ENCODE data around the gene FURIN.
"Not testable (repeated sequence)": the region's sequence is repeated elsewhere in the genome, so short reads cannot be mapped to it uniquely, and the experiment has no call there.

FURIN gene

DNA sequence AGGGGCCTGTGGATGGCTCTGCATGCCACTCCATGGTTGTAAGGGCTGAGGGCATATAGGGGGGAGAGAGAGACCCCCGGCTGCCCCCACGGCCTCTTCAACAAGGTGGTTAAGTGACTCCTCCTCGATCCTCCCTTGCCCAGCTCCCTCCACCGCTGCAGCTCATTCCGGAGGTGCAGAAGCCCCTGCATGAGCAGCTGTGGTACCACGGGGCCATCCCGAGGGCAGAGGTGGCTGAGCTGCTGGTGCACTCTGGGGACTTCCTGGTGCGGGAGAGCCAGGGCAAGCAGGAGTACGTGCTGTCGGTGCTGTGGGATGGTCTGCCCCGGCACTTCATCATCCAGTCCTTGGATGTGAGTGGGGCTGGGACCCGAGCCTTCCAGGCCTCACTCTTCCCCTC is 22.5 kb downstream of the FURIN start:
- Mint-ChIP-seq H3K27ac (no peak overlapping the region), H3K9me3 (no peaks in the 10 kb centered on the region), H3K4me3 (no peak overlapping the region), H3K36me3 (ENCODE audit: low read depth) (peaks cover 4% of the 10 kb centered on the region), H3K4me1 (peaks cover 5% of the 10 kb centered on the region), H3K27me3 (peaks cover 1% of the 10 kb centered on the region)
- ATAC-seq (no peak), DNase-seq (no peak)

DNA sequence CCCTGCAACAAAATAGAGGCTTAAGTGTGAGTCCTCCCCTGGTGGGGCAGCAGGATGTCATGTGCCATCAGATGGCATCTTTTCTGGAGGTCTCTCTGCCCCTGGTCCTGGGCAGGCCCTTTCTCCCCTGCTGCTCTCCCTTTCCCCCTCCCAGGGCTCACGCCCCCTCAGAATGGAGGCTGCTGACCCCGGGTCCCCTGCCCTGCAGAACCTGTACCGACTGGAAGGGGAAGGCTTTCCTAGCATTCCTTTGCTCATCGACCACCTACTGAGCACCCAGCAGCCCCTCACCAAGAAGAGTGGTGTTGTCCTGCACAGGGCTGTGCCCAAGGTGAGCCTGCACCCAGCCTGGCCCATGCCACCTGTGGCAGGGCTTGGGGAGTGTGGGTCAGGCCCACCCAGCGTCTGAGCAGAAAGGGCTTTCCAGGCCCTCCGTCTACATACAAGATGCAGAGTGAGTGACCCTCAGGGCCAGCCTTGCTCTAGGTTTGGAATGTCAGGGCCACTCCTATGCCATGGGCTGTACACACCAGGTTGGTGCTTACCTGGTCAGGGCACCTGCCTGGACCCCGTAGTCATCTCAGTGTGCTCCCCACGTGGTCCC is 23.1 kb downstream of the FURIN start:
- H3K4me1 Mint-ChIP-seq, result no peaks in the 10 kb centered on the region
- ATAC-seq (no peak), DNase-seq (no peak)
- peaks cover 4% of the 10 kb centered on the region for H3K36me3 Mint-ChIP-seq (ENCODE audit: low read depth)
- H3K27me3 Mint-ChIP-seq, result peaks cover 1% of the 10 kb centered on the region
- H3K9me3 Mint-ChIP-seq, result no peaks in the 10 kb centered on the region
- H3K27ac Mint-ChIP-seq, result no peak overlapping the region
- no peak overlapping the region for H3K4me3 Mint-ChIP-seq

DNA sequence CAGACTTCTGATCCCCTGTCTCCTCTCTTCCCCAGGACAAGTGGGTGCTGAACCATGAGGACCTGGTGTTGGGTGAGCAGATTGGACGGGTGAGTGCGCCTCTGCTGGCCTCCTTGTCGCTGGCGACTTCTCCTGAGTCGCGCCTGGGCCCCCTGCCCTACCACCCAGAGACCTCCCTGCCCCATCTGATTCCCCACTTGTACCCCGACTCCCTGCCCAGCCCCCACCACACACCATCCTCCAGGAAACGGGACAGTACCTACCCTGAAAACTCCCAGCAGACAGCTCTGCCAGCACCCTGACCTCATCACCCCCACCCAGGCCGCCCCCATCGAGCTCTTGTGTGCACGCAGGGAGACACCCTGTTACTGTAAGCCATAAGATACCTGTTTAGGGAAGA is 23.6 kb downstream of the FURIN start:
- no peak overlapping the region for H3K4me3 Mint-ChIP-seq
- no peaks in the 10 kb centered on the region for H3K9me3 Mint-ChIP-seq
- H3K4me1 Mint-ChIP-seq, result no peaks in the 10 kb centered on the region
- no peak overlapping the region for H3K27ac Mint-ChIP-seq
- peaks cover 1% of the 10 kb centered on the region for H3K27me3 Mint-ChIP-seq
- peaks cover 4% of the 10 kb centered on the region for H3K36me3 Mint-ChIP-seq (ENCODE audit: low read depth)
- DNase-seq, result no peak
- ATAC-seq, result no peak

DNA sequence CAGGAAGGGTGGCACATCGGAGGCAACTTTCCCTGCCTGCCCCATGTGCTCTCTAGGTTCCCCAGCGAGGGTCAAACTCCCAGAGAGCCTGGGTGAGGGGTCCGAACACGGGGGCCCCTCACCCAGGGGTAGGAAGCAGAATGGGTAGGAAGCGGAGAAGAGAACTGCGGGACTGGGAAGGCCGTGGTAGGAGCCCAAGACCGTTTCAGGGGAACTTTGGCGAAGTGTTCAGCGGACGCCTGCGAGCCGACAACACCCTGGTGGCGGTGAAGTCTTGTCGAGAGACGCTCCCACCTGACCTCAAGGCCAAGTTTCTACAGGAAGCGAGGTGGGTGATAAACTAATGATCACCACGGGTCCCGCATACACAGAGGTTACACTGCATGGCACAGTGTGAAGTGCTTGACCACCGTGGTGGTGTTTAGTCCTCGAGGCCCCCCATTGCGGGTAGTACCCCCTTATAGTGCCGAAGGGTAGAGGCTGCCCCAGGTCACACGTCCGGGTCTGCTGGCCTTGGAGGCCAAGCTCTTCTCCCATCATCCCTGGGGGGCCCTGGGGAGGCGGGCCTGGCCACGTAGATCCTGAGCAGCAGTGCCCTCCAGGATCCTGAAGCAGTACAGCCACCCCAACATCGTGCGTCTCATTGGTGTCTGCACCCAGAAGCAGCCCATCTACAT is 24.2 kb downstream of the FURIN start:
- ATAC-seq, result no peak
- Mint-ChIP-seq H3K4me1 (no peaks in the 10 kb centered on the region), H3K4me3 (no peak overlapping the region), H3K36me3 (ENCODE audit: low read depth) (peaks cover 4% of the 10 kb centered on the region), H3K27me3 (peaks cover 1% of the 10 kb centered on the region), H3K9me3 (no peaks in the 10 kb centered on the region), H3K27ac (no peak overlapping the region)
- no peak for DNase-seq

DNA sequence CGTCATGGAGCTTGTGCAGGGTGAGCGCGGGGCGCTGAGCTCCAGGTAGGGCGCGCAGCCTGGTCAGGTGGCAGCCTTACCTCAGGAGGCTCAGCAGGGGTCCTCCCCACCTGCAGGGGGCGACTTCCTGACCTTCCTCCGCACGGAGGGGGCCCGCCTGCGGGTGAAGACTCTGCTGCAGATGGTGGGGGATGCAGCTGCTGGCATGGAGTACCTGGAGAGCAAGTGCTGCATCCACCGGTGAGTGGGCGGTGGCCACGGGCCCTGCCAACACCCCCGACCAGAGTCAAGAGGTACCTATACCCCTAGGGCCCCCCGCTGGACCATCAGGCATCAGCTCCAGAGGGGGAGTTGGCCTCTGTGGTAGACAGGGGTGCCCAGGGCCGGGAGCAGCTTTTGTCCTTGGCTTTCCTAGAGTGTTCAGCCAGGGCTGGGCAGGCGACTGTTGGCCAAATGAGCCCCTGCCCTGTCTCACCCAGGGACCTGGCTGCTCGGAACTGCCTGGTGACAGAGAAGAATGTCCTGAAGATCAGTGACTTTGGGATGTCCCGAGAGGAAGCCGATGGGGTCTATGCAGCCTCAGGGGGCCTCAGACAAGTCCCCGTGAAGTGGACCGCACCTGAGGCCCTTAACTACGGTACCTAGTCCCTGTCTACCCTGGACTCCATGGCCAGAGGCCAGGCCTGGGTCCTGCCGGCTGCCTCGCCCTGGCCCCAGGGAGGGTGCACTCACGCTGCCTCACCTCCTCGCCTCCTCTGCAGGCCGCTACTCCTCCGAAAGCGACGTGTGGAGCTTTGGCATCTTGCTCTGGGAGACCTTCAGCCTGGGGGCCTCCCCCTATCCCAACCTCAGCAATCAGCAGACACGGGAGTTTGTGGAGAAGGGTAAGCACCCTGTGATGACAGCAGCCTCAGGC is 25.0 kb downstream of the FURIN start:
- ATAC-seq, result peak; percentile 73
- Mint-ChIP-seq H3K4me3 (no peak overlapping the region), H3K36me3 (ENCODE audit: low read depth) (peaks cover 4% of the 10 kb centered on the region), H3K27ac (no peak overlapping the region), H3K27me3 (no peaks in the 10 kb centered on the region), H3K9me3 (no peaks in the 10 kb centered on the region), H3K4me1 (no peaks in the 10 kb centered on the region)
- peak; percentile 46 for DNase-seq

DNA sequence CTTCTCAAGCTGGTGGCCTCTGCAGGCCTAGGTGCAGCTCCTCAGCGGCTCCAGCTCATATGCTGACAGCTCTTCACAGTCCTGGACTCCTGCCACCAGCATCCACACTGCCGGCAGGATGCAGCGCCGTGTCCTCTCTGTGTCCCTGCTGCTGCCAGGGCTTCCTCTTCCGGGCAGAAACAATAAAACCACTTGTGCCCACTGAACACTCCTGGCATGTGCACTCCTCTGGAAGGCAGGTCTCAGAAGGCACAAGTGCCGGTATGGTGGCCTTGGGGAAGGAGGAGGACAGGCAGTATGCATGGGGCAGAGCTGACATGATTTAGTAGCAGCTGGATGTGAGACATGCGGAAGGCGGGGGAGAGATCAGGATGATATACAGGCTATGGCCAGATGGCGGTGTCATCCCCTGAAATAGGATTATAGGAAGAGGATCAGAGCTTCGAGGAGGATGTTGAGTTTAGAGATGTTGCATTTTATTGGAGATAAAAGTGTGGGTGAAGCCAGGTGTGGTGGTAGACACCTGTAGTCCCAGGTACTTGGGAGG is 27.3 kb downstream of the FURIN start:
- Mint-ChIP-seq H3K4me1 (peaks cover 5% of the 10 kb centered on the region), H3K27ac (no peak overlapping the region), H3K4me3 (no peak overlapping the region), H3K27me3 (no peaks in the 10 kb centered on the region), H3K36me3 (ENCODE audit: low read depth) (peaks cover 4% of the 10 kb centered on the region), H3K9me3 (no peaks in the 10 kb centered on the region)
- no peak for ATAC-seq
- no peak for DNase-seq

DNA sequence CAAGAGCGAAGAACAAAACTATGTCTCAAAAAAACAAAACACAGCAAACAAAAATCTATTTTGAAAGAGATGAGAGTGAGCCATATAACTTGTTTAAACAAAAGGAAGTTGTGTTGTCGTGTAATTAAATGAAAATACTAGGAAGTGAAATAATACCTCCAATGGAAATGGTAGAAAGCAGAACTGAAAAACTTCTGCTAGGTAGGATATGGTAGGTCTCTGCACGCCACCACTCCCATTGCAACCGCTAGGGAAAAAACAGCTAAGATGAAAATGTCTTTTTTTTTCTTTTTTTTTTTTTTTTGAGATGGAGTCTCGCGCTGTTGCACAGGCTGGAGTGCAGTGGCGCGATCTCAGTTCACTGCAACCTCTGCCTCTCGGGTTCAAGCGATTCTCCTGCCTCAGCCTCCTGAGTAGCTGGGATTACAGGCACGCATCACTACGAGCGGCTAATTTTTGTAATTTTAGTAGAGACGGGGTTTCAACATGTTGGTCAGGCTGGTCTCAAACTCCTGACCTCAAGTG is 28.8 kb downstream of the FURIN start:
- H3K27ac Mint-ChIP-seq; H3K9me3 Mint-ChIP-seq; DNase-seq; H3K27me3 Mint-ChIP-seq; ATAC-seq; H3K4me3 Mint-ChIP-seq; H3K36me3 Mint-ChIP-seq (ENCODE audit: low read depth): not testable (repeated sequence)
- peaks cover 17% of the 10 kb centered on the region for H3K4me1 Mint-ChIP-seq

DNA sequence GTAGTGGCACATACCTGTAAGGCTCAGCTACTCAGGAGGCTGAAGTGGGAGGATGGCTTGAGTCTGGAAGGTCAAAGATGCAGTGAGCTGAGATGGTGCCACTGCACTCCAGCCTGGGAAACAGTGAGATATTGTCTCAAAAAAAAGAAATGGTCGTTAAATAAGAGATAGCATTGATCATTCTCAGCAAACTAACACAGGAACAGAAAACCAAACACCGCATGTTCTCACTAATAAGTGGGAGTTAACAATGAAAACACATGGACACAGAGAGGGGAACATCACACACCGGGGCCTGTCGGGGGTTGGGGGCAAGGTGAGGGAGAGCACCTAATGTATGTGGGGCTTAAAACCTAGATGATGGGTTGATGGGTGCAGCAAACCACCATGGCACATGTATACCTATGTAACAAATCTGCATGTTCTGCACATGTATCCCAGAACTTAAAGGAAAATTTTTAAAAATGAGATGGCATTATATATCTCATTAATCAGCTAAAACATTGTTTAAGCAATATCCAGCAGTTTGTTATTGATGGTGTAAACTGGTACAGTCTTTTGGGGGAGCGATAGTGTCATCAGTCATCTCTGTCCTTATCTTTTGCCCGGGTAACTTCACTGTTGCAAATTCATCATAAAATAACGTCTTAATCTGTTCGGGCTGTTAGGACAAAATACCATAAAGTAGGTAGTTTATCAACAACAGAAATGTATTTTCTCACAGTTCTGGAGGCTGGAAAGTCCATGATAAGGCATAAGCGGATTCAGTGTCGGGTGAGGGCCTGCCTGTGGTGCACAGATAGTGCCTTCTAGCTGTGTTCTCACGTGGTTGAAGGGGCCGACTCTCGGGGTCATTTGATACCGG is 33.0 kb downstream of the FURIN start:
- ATAC-seq (no peak), DNase-seq (no peak)
- Mint-ChIP-seq H3K9me3 (no peaks in the 10 kb centered on the region), H3K27me3 (no peaks in the 10 kb centered on the region), H3K27ac (peak overlapping the region; percentile 91), H3K4me3 (peak overlapping the region; percentile 85), H3K4me1 (peaks cover 31% of the 10 kb centered on the region), H3K36me3 (ENCODE audit: low read depth) (peaks cover 15% of the 10 kb centered on the region)

DNA sequence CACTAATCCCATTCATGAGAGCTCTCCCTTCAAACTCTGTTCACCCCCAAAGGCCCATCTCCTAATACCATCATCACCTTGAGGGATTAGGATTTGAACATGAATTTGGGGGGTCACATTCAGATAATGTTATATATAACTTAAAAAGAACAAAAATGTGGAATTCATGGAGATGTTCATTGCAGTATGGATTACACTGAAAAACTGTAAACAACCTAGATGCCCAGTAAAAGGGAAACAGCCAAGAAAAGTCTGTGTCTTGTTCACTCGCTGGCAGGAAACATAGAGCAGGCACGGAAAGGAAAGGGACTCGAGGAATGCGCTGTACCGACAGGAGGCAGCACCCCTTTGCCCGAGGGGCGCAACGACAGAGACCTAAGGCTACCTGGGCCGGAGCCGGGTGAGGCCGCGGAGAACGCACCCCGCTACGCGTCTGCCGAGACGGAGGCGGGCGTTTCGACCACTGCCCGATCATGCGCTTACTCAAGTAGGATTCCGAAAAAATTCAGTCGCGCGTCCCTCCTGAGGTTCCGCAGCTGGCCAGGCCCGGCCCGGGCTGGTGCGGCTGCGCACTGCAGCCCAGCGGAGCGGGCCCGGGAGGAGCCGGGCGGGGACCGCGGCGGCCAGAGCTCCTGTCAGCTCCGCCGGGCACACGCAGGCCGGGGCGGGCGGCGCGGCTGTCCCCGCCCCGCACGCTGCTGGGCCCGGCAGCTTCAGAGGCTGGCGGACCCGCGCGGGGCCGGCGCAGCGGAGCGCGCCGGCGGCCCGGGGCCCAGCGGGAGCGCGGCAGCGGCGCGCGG is 33.9 kb downstream of the FURIN start:
- ATAC-seq, result peak; percentile 79
- H3K9me3 Mint-ChIP-seq, result no peaks in the 10 kb centered on the region
- peak overlapping the region; percentile 85 for H3K4me3 Mint-ChIP-seq
- DNase-seq, result peak; percentile 70
- peak overlapping the region; percentile 91 for H3K27ac Mint-ChIP-seq
- peaks cover 31% of the 10 kb centered on the region for H3K4me1 Mint-ChIP-seq
- H3K36me3 Mint-ChIP-seq (ENCODE audit: low read depth), result peaks cover 19% of the 10 kb centered on the region
- H3K27me3 Mint-ChIP-seq, result no peaks in the 10 kb centered on the region

DNA sequence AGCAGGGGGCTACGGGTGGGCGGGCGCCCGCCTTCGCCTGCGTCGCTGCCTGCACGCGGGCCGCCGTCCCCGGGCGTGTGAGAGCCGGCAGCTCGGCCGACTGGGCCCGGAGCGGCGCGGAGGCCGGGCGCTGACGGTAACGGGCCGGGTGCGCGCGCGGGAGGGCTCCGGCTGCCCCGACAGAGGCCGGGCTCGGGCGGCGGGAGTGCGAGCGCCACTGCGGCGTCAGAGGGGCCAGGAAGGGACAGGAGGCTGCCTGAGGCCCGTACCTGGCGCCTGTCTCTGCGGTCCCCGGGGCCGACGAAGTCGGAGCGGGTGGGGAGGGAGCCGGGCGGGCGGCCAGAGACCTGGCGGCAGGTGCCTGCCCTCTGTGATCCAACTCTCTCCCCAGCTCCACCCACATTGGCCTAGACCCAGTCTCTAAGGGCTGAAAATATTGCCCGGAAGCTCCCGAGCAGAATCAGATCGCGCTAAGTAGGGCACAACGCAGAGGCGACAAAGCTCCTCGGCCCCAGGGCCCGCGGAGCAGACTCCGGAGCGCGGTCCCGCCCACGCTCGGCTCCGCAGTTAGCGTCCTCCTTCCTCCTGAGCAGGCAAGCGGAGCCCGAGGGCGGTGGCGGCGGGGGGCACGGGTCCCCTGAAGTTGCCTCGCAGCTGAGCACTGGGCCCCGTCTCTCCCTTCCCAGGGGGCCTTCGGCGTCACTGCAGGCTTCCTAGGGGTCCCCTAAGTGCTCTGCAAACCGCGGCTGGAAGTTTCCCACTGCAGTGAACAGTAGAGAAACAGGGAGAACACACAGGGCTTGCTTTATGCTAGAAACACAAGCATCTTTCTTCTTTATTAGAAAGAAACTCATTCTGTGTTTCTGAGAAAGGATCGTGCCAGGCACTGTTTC is 34.7 kb downstream of the FURIN start, which contains the start of gene MAN2A2:
MAN2A2 (plus strand) TSS at position 463 of the 893 bp plus-strand sequence. CDS start 906 bp downstream, outside the sequence.
- Mint-ChIP-seq H3K36me3 (ENCODE audit: low read depth) (peaks cover 24% of the 10 kb centered on the region), H3K9me3 (no peaks in the 10 kb centered on the region), H3K4me3 (peak within 1 kb of the TSS; percentile 85), H3K27me3 (no peaks in the 10 kb centered on the region), H3K4me1 (peaks cover 31% of the 10 kb centered on the region), H3K27ac (peak within 1 kb of the TSS; percentile 91)
- DNase-seq, result peak; percentile 85
- ATAC-seq, result peak; percentile 72

DNA sequence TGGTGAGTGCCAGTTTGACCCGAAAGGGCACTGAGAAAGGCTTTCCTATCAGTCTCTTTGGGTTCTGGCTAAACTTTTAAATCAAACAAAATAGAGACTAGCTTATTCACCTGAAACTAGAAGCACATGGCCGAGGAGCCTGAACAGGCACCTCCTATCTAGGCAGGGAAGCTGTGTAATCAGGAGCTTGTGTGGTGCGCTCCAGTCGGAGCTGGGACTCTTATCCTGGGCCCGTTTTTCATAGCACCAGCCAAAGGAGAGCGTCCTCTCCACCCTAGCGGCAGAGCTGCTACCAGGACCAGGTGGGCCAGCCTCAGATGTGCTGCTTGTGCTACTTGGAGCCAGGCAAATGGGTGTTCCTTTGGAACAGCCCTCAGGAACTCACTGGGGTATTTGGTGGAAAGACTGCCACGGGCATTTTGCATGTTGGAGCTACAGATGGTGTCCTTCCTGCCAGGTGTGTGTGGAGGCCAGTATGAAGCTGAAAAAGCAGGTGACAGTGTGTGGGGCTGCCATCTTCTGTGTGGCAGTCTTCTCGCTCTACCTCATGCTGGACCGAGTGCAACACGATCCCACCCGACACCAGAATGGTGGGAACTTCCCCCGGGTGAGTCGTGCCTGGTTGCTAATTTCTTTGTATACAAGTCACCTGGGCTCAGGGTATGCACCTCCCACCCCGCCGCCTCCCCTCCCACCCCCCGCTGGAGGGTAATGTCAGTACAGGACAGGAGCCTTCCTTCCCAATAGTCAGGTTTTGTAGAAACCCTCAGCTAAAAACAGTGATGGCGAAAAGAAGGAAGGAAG is 35.5 kb downstream of the FURIN start:
- Mint-ChIP-seq H3K9me3 (no peaks in the 10 kb centered on the region), H3K27me3 (no peaks in the 10 kb centered on the region), H3K4me1 (peaks cover 31% of the 10 kb centered on the region), H3K4me3 (peak overlapping the region; percentile 81), H3K27ac (peak overlapping the region; percentile 72), H3K36me3 (ENCODE audit: low read depth) (peaks cover 29% of the 10 kb centered on the region)
- ATAC-seq, result no peak
- peak; percentile 20 for DNase-seq

DNA sequence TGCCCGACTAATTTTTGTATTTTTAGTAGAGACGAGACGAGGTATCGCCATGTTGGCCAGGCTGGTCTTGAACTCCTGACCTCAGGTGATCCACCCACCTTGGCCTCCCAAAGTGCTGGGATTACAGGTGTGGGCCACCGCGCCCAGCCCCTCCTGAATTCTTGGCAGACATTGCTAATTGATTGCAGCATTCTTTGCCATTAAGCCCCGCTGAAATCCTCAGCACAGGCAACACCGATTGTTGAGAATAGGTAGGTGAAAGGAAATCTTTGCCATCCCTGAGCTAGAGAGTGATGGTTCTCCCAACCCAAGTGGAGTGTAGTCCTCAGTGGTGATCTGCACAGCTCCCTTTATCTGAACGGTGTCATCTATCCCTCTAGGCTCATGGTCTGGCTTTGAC is 36.4 kb downstream of the FURIN start:
- H3K4me1 Mint-ChIP-seq, result peaks cover 30% of the 10 kb centered on the region
- DNase-seq (no peak), ATAC-seq (no peak)
- no peaks in the 10 kb centered on the region for H3K27me3 Mint-ChIP-seq
- H3K9me3 Mint-ChIP-seq, result no peaks in the 10 kb centered on the region
- H3K36me3 Mint-ChIP-seq (ENCODE audit: low read depth), result peaks cover 32% of the 10 kb centered on the region
- H3K4me3 Mint-ChIP-seq, result no peak overlapping the region
- no peak overlapping the region for H3K27ac Mint-ChIP-seq

All from activated naive CD8-positive, alpha-beta T cell treated with anti-CD3 and anti-CD28 coated beads, Interleukin-2, amount 50 U/mL, for 24 hours (primary cell).